Astrocyte (in vitro differentiated cells and primary cell): Measurements from ENCODE around the gene MRAP2. TPM values are rescaled to one million over a fixed set of nuclear protein-coding genes. Genes with fewer than 3 reads are reported as not detected.

Source experiments
- DNase-seq: peaks from one replicate; pipeline ENCODE4 v3.0.0-alpha.2; 2010; ENCODE audit warnings: low read depth
- FAIRE-seq: peaks from 2 replicates; lab custom pipeline; 2011; peaks lifted over from hg19 to GRCh38; lab: Jason Lieb, UNC
- H2AFZ ChIP-seq: 2 replicates; pipeline ENCODE4 v1.6.0; 2012; ENCODE audit warnings: low read depth, low read length, inconsistent platforms
- H3K27ac ChIP-seq: 2 replicates; pipeline ENCODE4 v1.5.1; 2011; ENCODE audit warnings: low read depth, low read length, inconsistent platforms
- H3K27me3 ChIP-seq: 2 replicates; pipeline ENCODE4 v1.6.0; 2011; ENCODE audit warnings: low read length, inconsistent platforms; ENCODE audit not compliant: insufficient read depth
- H3K36me3 ChIP-seq: 2 replicates; pipeline ENCODE4 v1.5.1; 2011; ENCODE audit warnings: low read length, inconsistent platforms; ENCODE audit not compliant: insufficient read depth
- H3K4me1 ChIP-seq: 2 replicates; pipeline ENCODE4 v1.5.1; 2011; ENCODE audit warnings: low read length, inconsistent platforms; ENCODE audit not compliant: insufficient read depth
- H3K4me2 ChIP-seq: 2 replicates; pipeline ENCODE4 v1.6.0; 2012; ENCODE audit warnings: low read length, inconsistent platforms
- H3K4me3 ChIP-seq: 2 replicates; pipeline ENCODE4 v1.5.1; 2011; ENCODE audit warnings: low read depth, mild to moderate bottlenecking, low read length, inconsistent platforms; ENCODE audit not compliant: insufficient read depth
- H3K79me2 ChIP-seq: 2 replicates; pipeline ENCODE4 v1.6.0; 2012; ENCODE audit warnings: mild to moderate bottlenecking, low read length, inconsistent platforms; ENCODE audit not compliant: insufficient read depth
- H3K9ac ChIP-seq: 2 replicates; pipeline ENCODE4 v1.6.0; 2012; ENCODE audit warnings: mild to moderate bottlenecking, low read length, inconsistent platforms
- H3K9me3 ChIP-seq: 2 replicates; pipeline ENCODE4 v1.5.1; 2012; ENCODE audit warnings: low read depth, mild to moderate bottlenecking, low read length, inconsistent platforms; ENCODE audit not compliant: insufficient read depth
- H4K20me1 ChIP-seq: 2 replicates; pipeline ENCODE4 v1.6.0; 2012; ENCODE audit warnings: low read length, inconsistent platforms; ENCODE audit not compliant: insufficient read depth
- H3K27ac Mint-ChIP-seq: one replicate; pipeline ENCODE4 v1.8.0; 2021; ENCODE audit warnings: mild to moderate bottlenecking, mixed read lengths; ENCODE audit not compliant: unreplicated experiment
- H3K27me3 Mint-ChIP-seq: one replicate; pipeline ENCODE4 v1.8.0; 2021; ENCODE audit warnings: low read depth, mixed read lengths; ENCODE audit not compliant: unreplicated experiment
- H3K36me3 Mint-ChIP-seq: one replicate; pipeline ENCODE4 v1.8.0; 2021; ENCODE audit warnings: low read depth, mixed read lengths; ENCODE audit not compliant: unreplicated experiment
- H3K4me1 Mint-ChIP-seq: one replicate; pipeline ENCODE4 v1.8.0; 2021; ENCODE audit warnings: low read depth, mixed read lengths; ENCODE audit not compliant: unreplicated experiment
- H3K4me3 Mint-ChIP-seq: one replicate; pipeline ENCODE4 v1.8.0; 2021; ENCODE audit warnings: mild to moderate bottlenecking, moderate library complexity, mixed read lengths; ENCODE audit not compliant: unreplicated experiment
- H3K9me3 Mint-ChIP-seq: one replicate; pipeline ENCODE4 v1.8.0; 2021; ENCODE audit warnings: mild to moderate bottlenecking, mixed read lengths; ENCODE audit not compliant: unreplicated experiment
- EZH2 ChIP-seq: IDR thresholded peaks from 2 replicates; pipeline ENCODE4 v1.6.1; 2012; ENCODE audit warnings: mild to moderate bottlenecking, low read length, inconsistent platforms; ENCODE audit not compliant: insufficient read depth
- total RNA-seq: library from RNA; stranded (reverse); gene quantifications from 2 replicates; pipeline ENCODE4 v1.2.1, GENCODE V29; 2021
- TF ChIP-seq, protein P1 (sequence below): IDR thresholded peaks from 2 replicates; pipeline ENCODE4 v1.5.1; 2011; ENCODE audit warnings: low read depth, mild to moderate bottlenecking, inconsistent platforms, low read length, moderate library complexity; ENCODE audit not compliant: insufficient read depth

MRAP2 gene
- total RNA-seq, 1 donor from 2014 or later: 0.20 TPM

DNA sequence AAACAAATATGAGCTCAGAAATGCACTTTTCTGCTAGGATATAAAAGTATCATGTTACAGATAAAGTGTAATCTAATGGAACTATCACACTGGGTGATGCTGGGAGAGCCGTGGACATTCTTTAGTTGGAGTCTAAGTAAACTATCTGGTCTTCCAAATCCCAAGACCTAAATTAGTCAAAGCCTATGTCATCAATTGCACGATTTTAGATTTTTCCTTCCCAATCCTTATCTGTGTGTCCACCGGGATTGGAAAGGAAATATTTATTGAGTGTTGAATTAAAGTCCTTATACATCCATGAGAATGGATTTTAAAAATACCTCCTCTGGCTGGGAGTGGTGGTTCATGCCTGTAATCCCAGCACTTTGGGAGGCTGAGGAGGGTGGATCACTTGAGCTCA, 19.6 kb upstream of the MRAP2 start:
- H3K27ac ChIP-seq: no peak overlapping the region
- no peak overlapping the region for H2AFZ ChIP-seq
- TF ChIP-seq, protein P1, sequence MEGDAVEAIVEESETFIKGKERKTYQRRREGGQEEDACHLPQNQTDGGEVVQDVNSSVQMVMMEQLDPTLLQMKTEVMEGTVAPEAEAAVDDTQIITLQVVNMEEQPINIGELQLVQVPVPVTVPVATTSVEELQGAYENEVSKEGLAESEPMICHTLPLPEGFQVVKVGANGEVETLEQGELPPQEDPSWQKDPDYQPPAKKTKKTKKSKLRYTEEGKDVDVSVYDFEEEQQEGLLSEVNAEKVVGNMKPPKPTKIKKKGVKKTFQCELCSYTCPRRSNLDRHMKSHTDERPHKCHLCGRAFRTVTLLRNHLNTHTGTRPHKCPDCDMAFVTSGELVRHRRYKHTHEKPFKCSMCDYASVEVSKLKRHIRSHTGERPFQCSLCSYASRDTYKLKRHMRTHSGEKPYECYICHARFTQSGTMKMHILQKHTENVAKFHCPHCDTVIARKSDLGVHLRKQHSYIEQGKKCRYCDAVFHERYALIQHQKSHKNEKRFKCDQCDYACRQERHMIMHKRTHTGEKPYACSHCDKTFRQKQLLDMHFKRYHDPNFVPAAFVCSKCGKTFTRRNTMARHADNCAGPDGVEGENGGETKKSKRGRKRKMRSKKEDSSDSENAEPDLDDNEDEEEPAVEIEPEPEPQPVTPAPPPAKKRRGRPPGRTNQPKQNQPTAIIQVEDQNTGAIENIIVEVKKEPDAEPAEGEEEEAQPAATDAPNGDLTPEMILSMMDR: no peak
- no peak for TF ChIP-seq EZH2
- no peaks in the 10 kb centered on the region for H3K79me2 ChIP-seq
- no peaks in the 10 kb centered on the region for H3K27me3 ChIP-seq
- FAIRE-seq: no peak
- no peaks in the 10 kb centered on the region for H3K9me3 ChIP-seq
- Mint-ChIP-seq H3K4me1 (no peaks in the 10 kb centered on the region), H3K36me3 (no peaks in the 10 kb centered on the region), H3K9me3 (no peaks in the 10 kb centered on the region), H3K27me3 (no peaks in the 10 kb centered on the region), H3K4me3 (no peak overlapping the region), H3K27ac (no peak overlapping the region)
- no peak overlapping the region for H3K4me3 ChIP-seq
- no peak overlapping the region for H3K9ac ChIP-seq
- no peak for DNase-seq
- H4K20me1 ChIP-seq: no peaks in the 10 kb centered on the region
- H3K4me1 ChIP-seq: no peaks in the 10 kb centered on the region
- no peaks in the 10 kb centered on the region for H3K36me3 ChIP-seq
- no peak overlapping the region for H3K4me2 ChIP-seq

DNA sequence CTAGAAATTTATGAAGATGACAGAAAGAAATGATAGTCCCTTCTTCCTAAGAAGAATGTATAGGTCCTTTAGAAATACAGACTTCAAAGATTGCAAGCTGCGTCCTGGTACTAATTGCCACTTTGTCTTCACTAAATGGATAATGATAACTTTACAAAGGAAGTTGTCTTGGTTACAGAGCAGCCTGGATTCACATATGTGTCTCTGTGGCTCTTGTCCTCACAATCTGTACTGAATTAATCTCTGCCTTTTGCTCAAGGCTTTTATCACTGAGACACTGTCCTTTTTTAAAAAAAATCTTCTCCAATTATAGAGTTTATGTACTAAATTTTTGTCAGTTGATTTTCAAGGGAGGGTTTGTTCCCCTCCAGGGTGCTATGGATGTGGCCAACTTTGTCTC, 17.5 kb upstream of the MRAP2 start:
- H3K4me3 ChIP-seq: no peak overlapping the region
- FAIRE-seq (no peak), DNase-seq (no peak)
- H2AFZ ChIP-seq: no peak overlapping the region
- H3K36me3 Mint-ChIP-seq: no peaks in the 10 kb centered on the region
- H4K20me1 ChIP-seq: no peaks in the 10 kb centered on the region
- no peaks in the 10 kb centered on the region for H3K9me3 Mint-ChIP-seq
- H3K4me1 ChIP-seq: no peaks in the 10 kb centered on the region
- no peaks in the 10 kb centered on the region for H3K79me2 ChIP-seq
- H3K9ac ChIP-seq: no peak overlapping the region
- TF ChIP-seq, protein P1: no peak
- TF ChIP-seq EZH2: no peak
- no peak overlapping the region for H3K4me2 ChIP-seq
- no peaks in the 10 kb centered on the region for H3K36me3 ChIP-seq
- H3K4me3 Mint-ChIP-seq: no peak overlapping the region
- no peaks in the 10 kb centered on the region for H3K9me3 ChIP-seq
- no peak overlapping the region for H3K27ac ChIP-seq
- H3K27me3 Mint-ChIP-seq: no peaks in the 10 kb centered on the region
- no peaks in the 10 kb centered on the region for H3K4me1 Mint-ChIP-seq
- H3K27me3 ChIP-seq: no peaks in the 10 kb centered on the region
- no peak overlapping the region for H3K27ac Mint-ChIP-seq

DNA sequence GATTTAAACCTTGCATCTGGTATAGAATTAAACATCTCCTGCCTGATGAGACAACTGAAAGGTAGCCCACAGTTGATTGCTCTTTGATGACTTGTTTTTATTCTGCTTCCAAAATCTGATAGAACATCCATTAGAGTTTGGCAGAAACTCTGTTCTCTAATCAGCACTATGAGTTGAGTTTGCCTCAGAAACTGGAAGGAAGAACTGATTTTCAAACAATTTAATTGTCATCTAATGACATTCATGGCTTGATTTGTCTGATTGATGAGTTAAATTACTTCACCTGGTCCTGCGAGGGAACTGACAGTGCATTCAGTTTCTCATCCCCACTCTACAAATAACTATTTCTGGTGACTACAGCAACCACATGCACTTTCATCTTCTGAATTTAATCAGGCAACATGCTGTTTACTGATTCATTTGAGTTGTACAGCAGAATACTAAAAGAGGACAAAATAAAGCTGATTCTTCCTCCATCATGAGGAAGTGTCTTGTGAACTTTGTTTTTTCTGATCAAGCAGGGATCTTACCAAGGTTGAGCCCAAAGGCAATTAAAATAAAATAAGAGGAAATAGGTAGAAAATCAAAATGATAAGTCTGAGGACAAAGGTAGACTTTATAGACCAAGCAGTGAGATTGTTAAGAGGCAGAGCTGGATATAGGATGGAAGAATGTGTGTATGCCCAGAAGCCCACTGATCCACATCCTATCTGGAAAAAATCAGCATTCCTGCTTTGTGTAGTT, 15.7 kb upstream of the MRAP2 start:
- H2AFZ ChIP-seq: no peak overlapping the region
- no peak overlapping the region for H3K9ac ChIP-seq
- Mint-ChIP-seq H3K4me3 (no peak overlapping the region), H3K27me3 (no peaks in the 10 kb centered on the region), H3K36me3 (no peaks in the 10 kb centered on the region), H3K9me3 (no peaks in the 10 kb centered on the region), H3K4me1 (no peaks in the 10 kb centered on the region), H3K27ac (no peak overlapping the region)
- no peaks in the 10 kb centered on the region for H4K20me1 ChIP-seq
- H3K27ac ChIP-seq: no peak overlapping the region
- no peaks in the 10 kb centered on the region for H3K9me3 ChIP-seq
- DNase-seq (no peak), FAIRE-seq (no peak)
- no peaks in the 10 kb centered on the region for H3K4me1 ChIP-seq
- H3K36me3 ChIP-seq: no peaks in the 10 kb centered on the region
- no peaks in the 10 kb centered on the region for H3K79me2 ChIP-seq
- no peaks in the 10 kb centered on the region for H3K27me3 ChIP-seq
- H3K4me3 ChIP-seq: no peak overlapping the region
- TF ChIP-seq, protein P1: no peak
- TF ChIP-seq EZH2: no peak
- no peak overlapping the region for H3K4me2 ChIP-seq
